Measurements from ENCODE around the gene KTI12. TPM values are rescaled to one million over a fixed set of nuclear protein-coding genes. Genes with fewer than 3 reads are reported as not detected.

Gene KTI12
- total RNA-seq, 1 experiment from 2014 or later = 20.7 TPM

GRCh38 chr1:51988254-51988653 lies 45.4 kb downstream of the KTI12 start:
- no peak for DNase-seq (ENCODE audit: low spot score)

GRCh38 chr1:51986718-51987117 lies 46.9 kb downstream of the KTI12 start:
- no peak for DNase-seq (ENCODE audit: low spot score)

- no peak for DNase-seq (ENCODE audit: low spot score)
These were observed 51.4 kb downstream of the KTI12 start for GRCh38 chr1:51982161-51982560.

Small RNA genes within 50 kb of the gene (small RNA-seq; reads per million reads assigned to genes)
- gene RN7SL290P = not detected

Other genes starting within 250 kb of the KTI12 start
- gene NRDC, start 155.1 kb downstream of the KTI12 start, total RNA-seq (2014; rRNA removed; shearing (Covaris generic)) = 24.6 and 41.1 TPM in 2 replicates
- 0.20 and 0.26 TPM in 2 replicates for gene RAB3B, start 43.1 kb downstream of the KTI12 start, total RNA-seq (2014; rRNA removed; shearing (Covaris generic))
- gene TXNDC12, start 21.4 kb upstream of the KTI12 start, total RNA-seq (2014; rRNA removed; shearing (Covaris generic)) = 27.3 and 28.7 TPM in 2 replicates
- gene BTF3L4, start 22.5 kb upstream of the KTI12 start, total RNA-seq (2014; rRNA removed; shearing (Covaris generic)) = 19.0 and 22.6 TPM in 2 replicates
- 5.3 and 6.3 TPM in 2 replicates for gene ZFYVE9, start 108.3 kb upstream of the KTI12 start, total RNA-seq (2014; rRNA removed; shearing (Covaris generic))

Measured in HT-29 (cell line).